WI38 (cell line): ENCODE data around the gene KRT14.

Experiments
- H3K4me3 ChIP-seq: 2 replicates; pipeline ENCODE4 v1.5.1; 2011; ENCODE audit warnings: low read depth, mild to moderate bottlenecking, control low read depth, low read length
- TF ChIP-seq, protein P1 (sequence below): IDR thresholded peaks from 2 replicates; pipeline ENCODE4 v1.5.1; 2012; ENCODE audit warnings: low read depth, mild to moderate bottlenecking, control low read depth, low read length

KRT14 gene

GRCh38 chr17:41542357-41542756, 44.3 kb downstream of the KRT14 start:
- TF ChIP-seq, protein P1, sequence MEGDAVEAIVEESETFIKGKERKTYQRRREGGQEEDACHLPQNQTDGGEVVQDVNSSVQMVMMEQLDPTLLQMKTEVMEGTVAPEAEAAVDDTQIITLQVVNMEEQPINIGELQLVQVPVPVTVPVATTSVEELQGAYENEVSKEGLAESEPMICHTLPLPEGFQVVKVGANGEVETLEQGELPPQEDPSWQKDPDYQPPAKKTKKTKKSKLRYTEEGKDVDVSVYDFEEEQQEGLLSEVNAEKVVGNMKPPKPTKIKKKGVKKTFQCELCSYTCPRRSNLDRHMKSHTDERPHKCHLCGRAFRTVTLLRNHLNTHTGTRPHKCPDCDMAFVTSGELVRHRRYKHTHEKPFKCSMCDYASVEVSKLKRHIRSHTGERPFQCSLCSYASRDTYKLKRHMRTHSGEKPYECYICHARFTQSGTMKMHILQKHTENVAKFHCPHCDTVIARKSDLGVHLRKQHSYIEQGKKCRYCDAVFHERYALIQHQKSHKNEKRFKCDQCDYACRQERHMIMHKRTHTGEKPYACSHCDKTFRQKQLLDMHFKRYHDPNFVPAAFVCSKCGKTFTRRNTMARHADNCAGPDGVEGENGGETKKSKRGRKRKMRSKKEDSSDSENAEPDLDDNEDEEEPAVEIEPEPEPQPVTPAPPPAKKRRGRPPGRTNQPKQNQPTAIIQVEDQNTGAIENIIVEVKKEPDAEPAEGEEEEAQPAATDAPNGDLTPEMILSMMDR, result no peak
- no peak overlapping the region for H3K4me3 ChIP-seq

- no peak overlapping the region for H3K4me3 ChIP-seq
- TF ChIP-seq, protein P1, result no peak
Observed at GRCh38 chr17:41540921-41541625, 45.6 kb downstream of the KRT14 start.

- H3K4me3 ChIP-seq, result no peak overlapping the region
- TF ChIP-seq, protein P1, result no peak
Observed at GRCh38 chr17:41539979-41540701, 46.6 kb downstream of the KRT14 start.

DNA sequence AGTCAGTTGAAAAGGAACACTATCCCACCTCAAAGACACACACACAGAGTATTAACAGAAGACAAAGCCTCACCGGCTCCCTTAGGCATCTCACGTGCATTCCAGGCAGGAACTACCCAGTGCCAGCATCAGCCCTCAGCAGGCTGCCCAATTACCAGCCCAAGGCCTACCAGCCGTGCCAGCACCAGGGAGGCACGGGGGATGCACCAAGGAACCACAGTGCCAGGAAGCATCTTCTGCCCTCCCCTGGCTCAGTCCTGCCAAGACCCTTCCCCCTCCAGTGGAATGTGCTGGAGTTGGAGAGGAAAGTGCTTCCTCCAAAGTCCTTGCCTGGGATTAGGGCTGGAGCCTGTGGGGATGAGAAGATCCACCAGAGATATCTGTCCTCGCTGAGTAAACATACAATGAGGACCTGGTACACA, 47.6 kb downstream of the KRT14 start:
- H3K4me3 ChIP-seq, result no peak overlapping the region

DNA sequence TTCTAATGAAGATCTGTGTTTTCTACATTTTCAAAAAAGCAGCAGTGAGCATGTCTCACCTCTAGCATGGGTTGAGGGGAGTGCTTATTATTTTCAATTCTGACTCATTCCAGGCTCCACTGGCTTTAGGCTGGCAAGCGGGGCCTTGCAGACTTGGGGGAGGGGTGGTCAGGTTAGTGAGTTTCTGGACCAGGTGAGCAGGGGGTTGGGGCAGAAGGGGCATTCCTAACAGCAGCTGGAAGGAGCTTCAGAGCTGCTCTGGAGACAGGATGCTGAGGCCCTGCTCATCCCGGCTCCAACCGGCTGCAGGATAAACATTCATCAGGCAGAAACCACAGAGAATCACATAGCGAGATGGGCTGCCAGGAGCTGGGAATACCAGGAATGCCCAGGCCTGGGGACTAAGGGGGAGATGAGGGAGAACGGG, 48.1 kb downstream of the KRT14 start:
- no peak overlapping the region for H3K4me3 ChIP-seq
- TF ChIP-seq, protein P1, result no peak

More for the DNA sequence above, 47.6 kb downstream of the KRT14 start:
- TF ChIP-seq, protein P1, result no peak

- TF ChIP-seq, protein P1, result no peak
Observed at GRCh38 chr17:41537990-41538389, 48.7 kb downstream of the KRT14 start.

GRCh38 chr17:41537614-41537954, 49.1 kb downstream of the KRT14 start:
- TF ChIP-seq, protein P1, result no peak
- H3K4me3 ChIP-seq, result no peak overlapping the region

More at GRCh38 chr17:41537990-41538389, 48.7 kb downstream of the KRT14 start:
- H3K4me3 ChIP-seq, result no peak overlapping the region
